Skeletal muscle tissue (tissue), 4 donors: Measurements from ENCODE around the gene FARS2. TPM values are rescaled to one million over a fixed set of nuclear protein-coding genes. Genes with fewer than 3 reads are reported as not detected.

Experiments
- H3K27ac ChIP-seq: one replicate; pipeline ENCODE4 v1.7.0; 2013; ENCODE audit warnings: mild to moderate bottlenecking, low read depth, low read length, inconsistent platforms
- H3K27me3 ChIP-seq, 3 donors: one replicate each; pipeline ENCODE4 v1.7.0; 2013; ENCODE audit warnings: low read length in 3 of 3; ENCODE audit not compliant: control insufficient read depth in 3 of 3, insufficient read depth in 3 of 3
- H3K36me3 ChIP-seq, 3 donors: one replicate each; pipeline ENCODE4 v1.7.0; 2013; ENCODE audit warnings: low read length in 3 of 3; ENCODE audit not compliant: control insufficient read depth in 3 of 3, insufficient read depth in 3 of 3
- H3K4me1 ChIP-seq, 3 donors: one replicate each; pipeline ENCODE4 v1.7.0; 2013; ENCODE audit warnings: low read length in 3 of 3, mild to moderate bottlenecking in 3 of 3; ENCODE audit not compliant: control insufficient read depth in 3 of 3, insufficient read depth in 3 of 3
- H3K4me3 ChIP-seq, 3 donors: one replicate each; pipeline ENCODE4 v1.7.0; 2013; ENCODE audit warnings: low read length in 3 of 3
- H3K9ac ChIP-seq, 3 donors: one replicate each; pipeline ENCODE4 v1.7.0; 2013; ENCODE audit warnings: low read length in 3 of 3, mild to moderate bottlenecking in 3 of 3, moderate library complexity in 2 of 3, low read depth in 1 of 3
- H3K9me3 ChIP-seq, 3 donors: one replicate each; pipeline ENCODE4 v1.7.0; 2013; ENCODE audit warnings: low read length in 3 of 3; ENCODE audit not compliant: control insufficient read depth in 3 of 3
- total RNA-seq: library from RNA; depleted of rRNA; stranded (reverse); fragments of >200 nt; gene quantifications from one replicate; pipeline ENCODE4 v1.2.3, GENCODE V29; 2014
- donor health status: Osteomylitis.

Gene FARS2
- total RNA-seq, 1 donor from 2014 or later = 27.7 TPM

- Histone ChIP-seq H3K36me3 (no peaks in the 10 kb centered on the region), H3K27me3 (no peaks in the 10 kb centered on the region), H3K27ac (no peak overlapping the region), H3K4me1 (no peaks in the 10 kb centered on the region), H3K4me3 (no peak overlapping the region), H3K9me3 (no peaks in the 10 kb centered on the region), H3K9ac (no peak overlapping the region)
Measured at GRCh38 chr6:5424726-5425125, 163.4 kb downstream of the FARS2 start.

GRCh38 chr6:5425267-5425666 is 164.0 kb downstream of the FARS2 start:
- H3K4me1 ChIP-seq = no peaks in the 10 kb centered on the region
- no peaks in the 10 kb centered on the region for H3K27me3 ChIP-seq
- H3K9ac ChIP-seq = no peak overlapping the region
- no peak overlapping the region for H3K4me3 ChIP-seq
- H3K9me3 ChIP-seq = no peaks in the 10 kb centered on the region
- no peaks in the 10 kb centered on the region for H3K36me3 ChIP-seq
- no peak overlapping the region for H3K27ac ChIP-seq

- no peaks in the 10 kb centered on the region for H3K4me1 ChIP-seq
- H3K27ac ChIP-seq = no peak overlapping the region
- H3K36me3 ChIP-seq = no peaks in the 10 kb centered on the region
- no peaks in the 10 kb centered on the region for H3K9me3 ChIP-seq
- no peak overlapping the region for H3K4me3 ChIP-seq
- no peak overlapping the region for H3K9ac ChIP-seq
- no peaks in the 10 kb centered on the region for H3K27me3 ChIP-seq
Measured at GRCh38 chr6:5425797-5426196, 164.5 kb downstream of the FARS2 start.

- Histone ChIP-seq H3K36me3 (peaks cover 0 to 3% (median 3%) of the 10 kb centered on the region in 3 donors), H3K27me3 (no peaks in the 10 kb centered on the region), H3K4me1 (no peaks in the 10 kb centered on the region), H3K4me3 (no peak overlapping the region), H3K9ac (no peak overlapping the region), H3K27ac (no peak overlapping the region), H3K9me3 (no peaks in the 10 kb centered on the region)
Measured at GRCh38 chr6:5427586-5427985, 166.3 kb downstream of the FARS2 start.

GRCh38 chr6:5433324-5433723 is 172.0 kb downstream of the FARS2 start:
- H3K36me3 ChIP-seq = peaks cover 2 to 3% (median 3%) of the 10 kb centered on the region in 3 donors
- H3K9ac ChIP-seq = no peak overlapping the region
- no peak overlapping the region for H3K27ac ChIP-seq
- H3K27me3 ChIP-seq = no peaks in the 10 kb centered on the region
- no peaks in the 10 kb centered on the region for H3K9me3 ChIP-seq
- no peak overlapping the region for H3K4me3 ChIP-seq
- H3K4me1 ChIP-seq = no peaks in the 10 kb centered on the region

- Histone ChIP-seq H3K27ac (no peak overlapping the region), H3K4me1 (no peaks in the 10 kb centered on the region), H3K27me3 (no peaks in the 10 kb centered on the region), H3K4me3 (no peak overlapping the region), H3K9me3 (no peaks in the 10 kb centered on the region), H3K36me3 (peaks cover 2 to 3% (median 3%) of the 10 kb centered on the region in 3 donors), H3K9ac (no peak overlapping the region)
Measured at GRCh38 chr6:5435449-5435848, 174.1 kb downstream of the FARS2 start.

- Histone ChIP-seq H3K9ac (no peak overlapping the region), H3K36me3 (no peaks in the 10 kb centered on the region), H3K4me3 (no peak overlapping the region), H3K9me3 (no peaks in the 10 kb centered on the region), H3K27ac (no peak overlapping the region), H3K27me3 (no peaks in the 10 kb centered on the region), H3K4me1 (peaks cover 0 to 4% (median 3%) of the 10 kb centered on the region in 3 donors)
Measured at GRCh38 chr6:5438922-5439584, 177.7 kb downstream of the FARS2 start.

- Histone ChIP-seq H3K27me3 (no peaks in the 10 kb centered on the region), H3K27ac (no peak overlapping the region), H3K4me1 (peaks cover 0 to 4% (median 3%) of the 10 kb centered on the region in 3 donors), H3K36me3 (no peaks in the 10 kb centered on the region), H3K4me3 (no peak overlapping the region), H3K9me3 (no peaks in the 10 kb centered on the region), H3K9ac (no peak overlapping the region)
Measured at GRCh38 chr6:5439749-5440148, 178.4 kb downstream of the FARS2 start.

- no peaks in the 10 kb centered on the region for H3K27me3 ChIP-seq
Measured at GRCh38 chr6:5442319-5442718, 181.0 kb downstream of the FARS2 start.

GRCh38 chr6:5442916-5443315 is 181.6 kb downstream of the FARS2 start:
- H3K36me3 ChIP-seq = no peaks in the 10 kb centered on the region
- H3K27ac ChIP-seq = no peak overlapping the region
- peaks cover 0 to 4% (median 3%) of the 10 kb centered on the region in 3 donors for H3K4me1 ChIP-seq
- no peaks in the 10 kb centered on the region for H3K9me3 ChIP-seq
- H3K4me3 ChIP-seq = no peak overlapping the region
- H3K9ac ChIP-seq = no peak overlapping the region
- no peaks in the 10 kb centered on the region for H3K27me3 ChIP-seq

More at GRCh38 chr6:5442319-5442718, 181.0 kb downstream of the FARS2 start:
- H3K4me1 ChIP-seq = peaks cover 0 to 4% (median 3%) of the 10 kb centered on the region in 3 donors
- H3K27ac ChIP-seq = no peak overlapping the region
- H3K9me3 ChIP-seq = no peaks in the 10 kb centered on the region
- H3K4me3 ChIP-seq = no peak overlapping the region
- no peaks in the 10 kb centered on the region for H3K36me3 ChIP-seq
- H3K9ac ChIP-seq = no peak overlapping the region
